ENCODE data around the gene PEX26. TPM values are rescaled to one million over a fixed set of nuclear protein-coding genes. Genes with fewer than 3 reads are reported as not detected.
A peak's percentile ranks its signal among the peaks of the same experiment; 100 is the strongest.
"Not testable (repeated sequence)": the region's sequence is repeated elsewhere in the genome, so short reads cannot be mapped to it uniquely, and the experiment has no call there.

PEX26 gene
- total RNA-seq, 4 donors from 2014 or later, result 29.4 to 49.6 (median 39.4) TPM

DNA sequence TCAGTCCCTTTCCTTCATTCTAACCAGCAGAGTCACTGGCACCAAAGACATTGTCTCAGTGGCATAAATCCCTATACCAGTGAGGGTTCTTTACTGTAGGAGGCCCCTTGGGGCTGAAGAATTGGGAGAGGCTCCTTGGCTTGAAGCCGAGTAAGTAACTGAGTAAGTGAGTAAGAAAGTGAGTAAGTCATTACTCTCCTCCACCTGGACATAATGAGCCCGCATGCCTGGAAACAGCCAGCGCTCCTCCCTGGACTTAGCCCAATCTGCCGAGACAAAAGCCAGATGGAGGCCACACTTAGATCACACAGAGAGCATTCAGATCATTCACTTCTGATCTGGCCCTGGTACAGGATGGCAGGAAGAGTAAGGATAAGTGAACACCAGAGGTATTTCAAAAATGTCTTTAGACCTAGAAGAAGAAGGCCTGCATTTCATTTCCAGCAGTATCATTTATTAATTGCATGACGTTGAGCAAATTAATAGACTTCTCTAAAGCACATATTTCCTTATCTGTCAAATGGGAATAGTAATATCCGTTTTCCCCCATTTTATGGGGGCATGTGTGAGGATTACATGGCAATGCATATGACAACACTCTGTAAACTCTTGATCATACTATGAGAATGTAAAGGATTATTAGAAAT is 45.2 kb upstream of the PEX26 start:
- no peak for DNase-seq
- 76 to 86% methylated on average over 6 of the region's 6 CpGs for WGBS, 2 donors
- intact Hi-C loops (cut with DNase I), result no loop called here
- Histone ChIP-seq H3K4me1 (no peaks in the 10 kb centered on the region), H3K36me3 (no peaks in the 10 kb centered on the region), H3K27me3 (no peaks in the 10 kb centered on the region), H3K4me3 (replicated peaks in 1 of 3) (no peak overlapping the region), H3K27ac (no peak overlapping the region), H3K9me3 (no peaks in the 10 kb centered on the region)
- TF ChIP-seq POLR2A (IDR thresholded peaks at IDR 0.05), result no peak
- TF ChIP-seq, protein P1, sequence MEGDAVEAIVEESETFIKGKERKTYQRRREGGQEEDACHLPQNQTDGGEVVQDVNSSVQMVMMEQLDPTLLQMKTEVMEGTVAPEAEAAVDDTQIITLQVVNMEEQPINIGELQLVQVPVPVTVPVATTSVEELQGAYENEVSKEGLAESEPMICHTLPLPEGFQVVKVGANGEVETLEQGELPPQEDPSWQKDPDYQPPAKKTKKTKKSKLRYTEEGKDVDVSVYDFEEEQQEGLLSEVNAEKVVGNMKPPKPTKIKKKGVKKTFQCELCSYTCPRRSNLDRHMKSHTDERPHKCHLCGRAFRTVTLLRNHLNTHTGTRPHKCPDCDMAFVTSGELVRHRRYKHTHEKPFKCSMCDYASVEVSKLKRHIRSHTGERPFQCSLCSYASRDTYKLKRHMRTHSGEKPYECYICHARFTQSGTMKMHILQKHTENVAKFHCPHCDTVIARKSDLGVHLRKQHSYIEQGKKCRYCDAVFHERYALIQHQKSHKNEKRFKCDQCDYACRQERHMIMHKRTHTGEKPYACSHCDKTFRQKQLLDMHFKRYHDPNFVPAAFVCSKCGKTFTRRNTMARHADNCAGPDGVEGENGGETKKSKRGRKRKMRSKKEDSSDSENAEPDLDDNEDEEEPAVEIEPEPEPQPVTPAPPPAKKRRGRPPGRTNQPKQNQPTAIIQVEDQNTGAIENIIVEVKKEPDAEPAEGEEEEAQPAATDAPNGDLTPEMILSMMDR (IDR thresholded peaks at IDR 0.05), result no peak

DNA sequence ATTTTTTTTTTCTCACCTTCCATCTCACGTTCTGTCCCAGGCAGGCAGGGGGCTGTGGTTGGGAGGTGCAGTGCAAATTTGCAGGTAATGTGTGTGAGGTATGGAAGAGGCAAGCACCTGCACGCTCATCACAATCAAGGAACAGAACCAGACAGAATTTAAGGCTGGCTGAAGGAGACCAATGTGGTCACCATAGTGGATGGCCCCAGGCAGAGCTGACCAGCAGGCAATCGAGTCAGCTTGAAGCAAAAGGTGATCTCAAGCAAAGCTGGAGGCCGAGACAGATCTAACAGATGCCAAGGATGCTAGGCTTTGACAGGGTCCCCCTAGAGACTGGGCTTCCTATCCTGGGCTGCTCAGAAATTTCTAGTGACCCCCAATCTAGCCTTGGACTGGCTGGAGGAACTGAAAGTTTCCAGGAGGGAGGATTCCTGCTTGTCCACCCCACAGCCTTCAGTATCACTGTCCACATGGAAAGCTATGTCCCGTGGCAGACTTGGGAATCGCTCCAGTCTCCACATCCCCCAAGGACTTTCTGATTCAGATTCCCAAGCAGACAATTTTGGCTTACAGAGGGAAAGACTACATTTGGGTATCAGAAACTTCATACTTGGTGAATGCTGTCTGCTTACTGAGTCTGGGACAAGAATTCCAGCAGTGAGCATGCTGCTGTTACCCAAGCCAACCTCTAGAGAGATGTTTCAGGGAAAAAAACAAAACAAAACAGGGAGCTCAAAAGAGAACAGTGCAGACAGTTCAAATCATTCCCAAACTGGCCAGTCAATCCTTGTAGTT is 44.4 kb upstream of the PEX26 start:
- TF ChIP-seq POLR2A (IDR thresholded peaks at IDR 0.05), result no peak
- TF ChIP-seq, protein P1 (IDR thresholded peaks at IDR 0.05), result no peak
- Histone ChIP-seq H3K4me1 (no peaks in the 10 kb centered on the region), H3K27ac (no peak overlapping the region), H3K4me3 (replicated peaks in 1 of 3) (no peak overlapping the region), H3K27me3 (no peaks in the 10 kb centered on the region), H3K9me3 (no peaks in the 10 kb centered on the region), H3K36me3 (no peaks in the 10 kb centered on the region)
- DNase-seq, result no peak
- WGBS, 2 donors, result 83 to 85% methylated on average over 6 of the region's 6 CpGs
- intact Hi-C loops (cut with DNase I), result no loop called here

DNA sequence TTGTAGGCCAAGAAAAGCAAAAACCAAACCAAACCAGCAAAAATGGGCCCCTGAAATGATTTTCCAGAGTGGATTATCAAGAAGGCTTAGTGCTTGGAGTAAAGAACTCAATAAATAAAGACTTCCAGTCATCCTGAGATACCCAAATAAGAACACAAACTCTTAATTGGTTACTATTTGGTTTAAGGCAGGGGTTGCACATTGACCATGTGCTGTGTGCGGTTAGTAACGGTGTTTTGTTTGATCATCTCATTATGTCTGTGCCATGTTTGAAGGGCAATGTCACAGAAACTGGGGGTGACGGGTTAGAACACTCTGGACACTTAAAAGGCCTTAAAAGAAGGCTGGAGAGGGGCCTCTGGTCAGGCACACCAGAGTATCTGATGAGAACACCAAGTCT is 43.7 kb upstream of the PEX26 start:
- no peak for TF ChIP-seq POLR2A (IDR thresholded peaks at IDR 0.05)
- TF ChIP-seq, protein P1 (IDR thresholded peaks at IDR 0.05), result no peak
- WGBS, 2 donors, result 90 to 100% methylated on average over 3 of the region's 3 CpGs
- H3K36me3 ChIP-seq, result no peaks in the 10 kb centered on the region
- no peak overlapping the region for H3K27ac ChIP-seq
- no peak overlapping the region for H3K4me3 ChIP-seq (replicated peaks in 1 of 3)
- no peaks in the 10 kb centered on the region for H3K4me1 ChIP-seq
- H3K9me3 ChIP-seq, result no peaks in the 10 kb centered on the region
- intact Hi-C loops (cut with DNase I), result no loop called here
- no peak for DNase-seq
- no peaks in the 10 kb centered on the region for H3K27me3 ChIP-seq

DNA sequence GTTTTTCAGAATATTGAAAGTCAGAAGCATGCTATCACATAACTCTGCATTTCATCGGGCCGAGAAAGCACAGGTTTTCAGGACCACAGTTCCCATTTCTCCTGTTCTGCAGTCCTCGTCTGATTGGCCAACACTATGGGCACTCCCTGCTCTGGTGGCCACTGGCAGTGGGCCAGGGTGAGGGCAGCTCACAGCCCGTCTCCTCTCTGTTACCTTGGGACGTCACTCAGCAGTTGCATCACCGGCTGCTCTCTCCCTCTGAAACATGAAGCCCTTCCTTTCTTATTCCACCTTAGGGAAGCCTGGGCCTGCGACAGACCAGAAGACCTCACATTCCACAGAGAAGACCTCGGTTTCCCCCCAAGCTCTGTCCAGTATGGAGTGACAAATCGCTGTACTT is 42.0 kb upstream of the PEX26 start:
- H3K27me3 ChIP-seq, result no peaks in the 10 kb centered on the region
- H3K36me3 ChIP-seq, result no peaks in the 10 kb centered on the region
- TF ChIP-seq POLR2A (IDR thresholded peaks at IDR 0.05), result no peak
- TF ChIP-seq, protein P1 (IDR thresholded peaks at IDR 0.05), result no peak
- H3K4me1 ChIP-seq, result no peaks in the 10 kb centered on the region
- H3K9me3 ChIP-seq, result no peaks in the 10 kb centered on the region
- peak; percentile 52 to 56 for DNase-seq
- 59 to 63% methylated on average over 9 of the region's 9 CpGs for whole genome bisulfite sequencing, 2 donors
- intact Hi-C loops (cut with DNase I), result no loop called here
- H3K27ac ChIP-seq, result no peak overlapping the region
- no peak overlapping the region for H3K4me3 ChIP-seq (replicated peaks in 1 of 3)

DNA sequence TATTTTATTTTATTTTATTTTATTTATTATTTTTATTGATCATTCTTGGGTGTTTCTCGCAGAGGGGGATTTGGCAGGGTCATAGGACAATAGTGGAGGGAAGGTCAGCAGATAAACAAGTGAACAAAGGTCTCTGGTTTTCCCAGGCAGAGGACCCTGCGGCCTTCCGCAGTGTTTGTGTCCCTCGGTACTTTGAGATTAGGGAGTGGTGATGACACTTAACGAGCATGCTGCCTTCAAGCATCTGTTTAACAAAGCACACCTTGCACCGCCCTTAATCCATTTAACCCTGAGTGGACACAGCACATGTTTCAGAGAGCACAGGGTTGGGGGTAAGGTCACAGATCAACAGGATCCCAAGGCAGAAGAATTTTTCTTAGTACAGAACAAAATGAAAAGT is 36.9 kb upstream of the PEX26 start:
- 81 to 87% methylated on average over 6 of the region's 6 CpGs for WGBS, 2 donors
- intact Hi-C loops (cut with DNase I); H3K4me1 ChIP-seq; H3K9me3 ChIP-seq; H3K27me3 ChIP-seq; DNase-seq; H3K36me3 ChIP-seq; H3K4me3 ChIP-seq (replicated peaks in 1 of 3); H3K27ac ChIP-seq: not testable (repeated sequence)
